A673 (cell line): ENCODE results near the gene ASIC2.

ENCODE experiments used
- EZH2 ChIP-seq: fragments of 200-600 bp; sonication (generic); IDR thresholded peaks from 2 replicates; pipeline ENCODE4 v1.6.1; 2017; ENCODE audit warnings: borderline replicate concordance, low read depth, mild to moderate bottlenecking, mixed read lengths, antibody characterized with exemption, low read length; ENCODE audit not compliant: poor library complexity, severe bottlenecking
- TF ChIP-seq, protein P1 (sequence below): fragments of 300-800, 200-600 bp; sonication (generic); conservative IDR thresholded peaks from 2 replicates; pipeline ENCODE4 v1.5.1; 2017; ENCODE audit warnings: low read depth, mild to moderate bottlenecking, antibody characterized with exemption, low read length, moderate library complexity, mixed read lengths

DNA sequence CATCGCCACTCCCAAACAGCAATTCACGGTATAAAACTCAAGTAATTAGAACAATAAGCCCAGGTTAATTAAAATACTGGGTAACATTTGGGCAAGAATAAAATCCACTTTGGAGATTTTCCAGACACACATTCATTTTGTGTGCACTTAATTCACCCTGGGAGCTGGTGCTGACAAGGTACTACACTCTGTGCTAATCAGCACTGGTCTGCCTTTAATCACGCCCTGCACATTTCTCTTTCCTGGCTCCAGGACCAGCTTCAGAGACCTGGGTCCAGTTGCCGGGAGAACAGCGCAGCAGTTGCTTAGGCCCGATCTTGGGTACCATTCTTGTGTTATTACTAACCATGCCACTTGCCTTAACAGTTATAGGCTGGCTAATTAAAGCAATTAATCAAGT, 23.7 kb upstream of the ASIC2 start:
- TF ChIP-seq, protein P1, sequence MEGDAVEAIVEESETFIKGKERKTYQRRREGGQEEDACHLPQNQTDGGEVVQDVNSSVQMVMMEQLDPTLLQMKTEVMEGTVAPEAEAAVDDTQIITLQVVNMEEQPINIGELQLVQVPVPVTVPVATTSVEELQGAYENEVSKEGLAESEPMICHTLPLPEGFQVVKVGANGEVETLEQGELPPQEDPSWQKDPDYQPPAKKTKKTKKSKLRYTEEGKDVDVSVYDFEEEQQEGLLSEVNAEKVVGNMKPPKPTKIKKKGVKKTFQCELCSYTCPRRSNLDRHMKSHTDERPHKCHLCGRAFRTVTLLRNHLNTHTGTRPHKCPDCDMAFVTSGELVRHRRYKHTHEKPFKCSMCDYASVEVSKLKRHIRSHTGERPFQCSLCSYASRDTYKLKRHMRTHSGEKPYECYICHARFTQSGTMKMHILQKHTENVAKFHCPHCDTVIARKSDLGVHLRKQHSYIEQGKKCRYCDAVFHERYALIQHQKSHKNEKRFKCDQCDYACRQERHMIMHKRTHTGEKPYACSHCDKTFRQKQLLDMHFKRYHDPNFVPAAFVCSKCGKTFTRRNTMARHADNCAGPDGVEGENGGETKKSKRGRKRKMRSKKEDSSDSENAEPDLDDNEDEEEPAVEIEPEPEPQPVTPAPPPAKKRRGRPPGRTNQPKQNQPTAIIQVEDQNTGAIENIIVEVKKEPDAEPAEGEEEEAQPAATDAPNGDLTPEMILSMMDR: no peak
- no peak for TF ChIP-seq EZH2
